Hepatocyte (in vitro differentiated cells): ENCODE data around the gene POTEC.
"Not testable (repeated sequence)": the region's sequence is repeated elsewhere in the genome, so short reads cannot be mapped to it uniquely, and the experiment has no call there.

Experiments
- EZH2 ChIP-seq: fragments of 200-600 bp; sonication (generic); IDR thresholded peaks from 2 replicates; pipeline ENCODE4 v1.6.1; 2016; ENCODE audit warnings: antibody characterized with exemption, mild to moderate bottlenecking, borderline replicate concordance
- EZH2phosphoT487 ChIP-seq: fragments of 200-600 bp; sonication (generic); IDR thresholded peaks from one replicate; pipeline ENCODE4 v1.6.1; 2018; ENCODE audit warnings: antibody characterized with exemption, mild to moderate bottlenecking, low read depth, moderate library complexity; ENCODE audit not compliant: unreplicated experiment, severe bottlenecking
- TF ChIP-seq, protein P1 (sequence below): fragments of 200-600 bp; sonication (generic); IDR thresholded peaks from 2 replicates; pipeline ENCODE4 v1.5.1; 2016; ENCODE audit warnings: antibody characterized with exemption, mild to moderate bottlenecking; ENCODE audit not compliant: poor library complexity

DNA sequence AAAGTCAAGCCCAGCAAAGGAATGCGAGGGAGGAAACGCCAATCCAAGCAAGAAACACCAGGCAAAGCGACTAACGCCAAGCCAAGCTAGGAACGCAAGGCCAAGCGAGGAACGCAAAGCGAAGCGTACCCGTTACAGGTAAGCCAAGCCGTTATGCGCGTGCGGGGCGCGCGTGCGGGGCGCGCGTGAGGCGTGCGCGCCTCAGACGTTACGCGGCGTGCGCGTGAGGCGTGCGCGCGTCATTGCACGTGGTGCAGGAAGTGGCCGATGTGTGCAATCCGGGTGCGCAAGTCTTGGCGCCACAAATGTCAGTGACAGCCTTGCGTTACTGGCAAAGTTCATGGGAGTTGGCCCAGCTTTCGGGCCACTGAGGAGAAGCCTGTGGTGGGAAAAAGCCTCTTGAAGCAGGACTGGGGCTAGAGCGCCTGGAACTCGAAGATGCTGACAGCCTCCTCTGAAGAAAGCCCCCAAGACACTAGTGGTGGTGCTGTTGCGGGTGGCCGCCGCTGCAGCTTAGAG is at the start of gene POTEC:
- TF ChIP-seq, protein P1, sequence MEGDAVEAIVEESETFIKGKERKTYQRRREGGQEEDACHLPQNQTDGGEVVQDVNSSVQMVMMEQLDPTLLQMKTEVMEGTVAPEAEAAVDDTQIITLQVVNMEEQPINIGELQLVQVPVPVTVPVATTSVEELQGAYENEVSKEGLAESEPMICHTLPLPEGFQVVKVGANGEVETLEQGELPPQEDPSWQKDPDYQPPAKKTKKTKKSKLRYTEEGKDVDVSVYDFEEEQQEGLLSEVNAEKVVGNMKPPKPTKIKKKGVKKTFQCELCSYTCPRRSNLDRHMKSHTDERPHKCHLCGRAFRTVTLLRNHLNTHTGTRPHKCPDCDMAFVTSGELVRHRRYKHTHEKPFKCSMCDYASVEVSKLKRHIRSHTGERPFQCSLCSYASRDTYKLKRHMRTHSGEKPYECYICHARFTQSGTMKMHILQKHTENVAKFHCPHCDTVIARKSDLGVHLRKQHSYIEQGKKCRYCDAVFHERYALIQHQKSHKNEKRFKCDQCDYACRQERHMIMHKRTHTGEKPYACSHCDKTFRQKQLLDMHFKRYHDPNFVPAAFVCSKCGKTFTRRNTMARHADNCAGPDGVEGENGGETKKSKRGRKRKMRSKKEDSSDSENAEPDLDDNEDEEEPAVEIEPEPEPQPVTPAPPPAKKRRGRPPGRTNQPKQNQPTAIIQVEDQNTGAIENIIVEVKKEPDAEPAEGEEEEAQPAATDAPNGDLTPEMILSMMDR: not testable (repeated sequence)
- not testable (repeated sequence) for TF ChIP-seq EZH2, EZH2phosphoT487
